ENCODE measurements around the gene TNPO2.

DNA sequence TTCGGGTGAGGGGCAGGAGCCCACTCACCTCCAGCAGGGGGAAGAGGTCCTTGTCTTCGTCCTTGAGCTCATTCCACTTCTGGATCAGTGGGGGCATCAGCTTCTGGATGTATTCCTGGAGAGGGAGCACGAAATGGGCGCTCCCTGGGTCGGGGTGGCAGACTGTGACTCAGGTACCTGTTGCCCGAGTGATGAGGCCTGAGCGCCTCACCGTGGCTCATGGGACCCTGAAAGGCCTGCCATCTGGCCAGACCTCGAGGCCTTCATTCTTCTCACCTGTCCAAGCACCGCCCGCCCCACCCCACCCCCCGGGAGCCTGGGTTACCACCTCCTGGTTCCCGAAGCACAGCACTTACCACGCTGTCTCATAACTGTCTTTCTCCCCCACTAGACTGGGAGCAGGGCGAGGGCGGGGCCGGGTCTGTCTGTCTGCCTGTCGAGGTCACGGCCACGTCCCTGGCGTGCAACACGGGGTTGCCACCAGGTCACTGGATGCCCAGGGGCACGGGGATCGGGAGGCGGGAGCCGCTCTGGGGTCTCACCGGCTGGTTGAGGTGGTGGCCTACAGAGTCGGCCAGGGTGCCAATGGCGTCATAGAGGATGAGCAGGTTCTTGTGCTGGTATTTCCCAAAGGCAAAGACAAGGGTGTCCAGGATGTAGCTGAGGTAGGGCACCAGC is 17.9 kb downstream of the TNPO2 start:
- no peak for TF ChIP-seq POLR2AphosphoS5 (IDR thresholded peaks at IDR 0.05; ENCODE audit: low read depth, low read length)
- TF ChIP-seq, protein P1, sequence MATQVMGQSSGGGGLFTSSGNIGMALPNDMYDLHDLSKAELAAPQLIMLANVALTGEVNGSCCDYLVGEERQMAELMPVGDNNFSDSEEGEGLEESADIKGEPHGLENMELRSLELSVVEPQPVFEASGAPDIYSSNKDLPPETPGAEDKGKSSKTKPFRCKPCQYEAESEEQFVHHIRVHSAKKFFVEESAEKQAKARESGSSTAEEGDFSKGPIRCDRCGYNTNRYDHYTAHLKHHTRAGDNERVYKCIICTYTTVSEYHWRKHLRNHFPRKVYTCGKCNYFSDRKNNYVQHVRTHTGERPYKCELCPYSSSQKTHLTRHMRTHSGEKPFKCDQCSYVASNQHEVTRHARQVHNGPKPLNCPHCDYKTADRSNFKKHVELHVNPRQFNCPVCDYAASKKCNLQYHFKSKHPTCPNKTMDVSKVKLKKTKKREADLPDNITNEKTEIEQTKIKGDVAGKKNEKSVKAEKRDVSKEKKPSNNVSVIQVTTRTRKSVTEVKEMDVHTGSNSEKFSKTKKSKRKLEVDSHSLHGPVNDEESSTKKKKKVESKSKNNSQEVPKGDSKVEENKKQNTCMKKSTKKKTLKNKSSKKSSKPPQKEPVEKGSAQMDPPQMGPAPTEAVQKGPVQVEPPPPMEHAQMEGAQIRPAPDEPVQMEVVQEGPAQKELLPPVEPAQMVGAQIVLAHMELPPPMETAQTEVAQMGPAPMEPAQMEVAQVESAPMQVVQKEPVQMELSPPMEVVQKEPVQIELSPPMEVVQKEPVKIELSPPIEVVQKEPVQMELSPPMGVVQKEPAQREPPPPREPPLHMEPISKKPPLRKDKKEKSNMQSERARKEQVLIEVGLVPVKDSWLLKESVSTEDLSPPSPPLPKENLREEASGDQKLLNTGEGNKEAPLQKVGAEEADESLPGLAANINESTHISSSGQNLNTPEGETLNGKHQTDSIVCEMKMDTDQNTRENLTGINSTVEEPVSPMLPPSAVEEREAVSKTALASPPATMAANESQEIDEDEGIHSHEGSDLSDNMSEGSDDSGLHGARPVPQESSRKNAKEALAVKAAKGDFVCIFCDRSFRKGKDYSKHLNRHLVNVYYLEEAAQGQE (IDR thresholded peaks at IDR 0.05; ENCODE audit: insufficient read depth in 1 of 2, low read depth in 2 of 2, low read length in 2 of 2) = no peak
- TF ChIP-seq FOXP2 (optimal IDR thresholded peaks at IDR 0.05; ENCODE audit: borderline replicate concordance, extremely low read depth, extremely low read length, insufficient read depth) = no peak
- no peak for TF ChIP-seq TAF1 (IDR thresholded peaks at IDR 0.05; ENCODE audit: borderline replicate concordance, insufficient read depth, low read length)
